Thyroid gland (tissue), 4 donors: ENCODE measurements around the gene PACSIN1.

Source experiments
- POLR2A ChIP-seq, 2 donors: fragments of 450-650 bp; IDR thresholded peaks; one replicate each; pipeline ENCODE4 v1.6.1; 2017; ENCODE audit warnings: antibody characterized with exemption in 2 of 2, mild to moderate bottlenecking in 2 of 2, moderate library complexity in 1 of 2
- TF ChIP-seq, protein P1 (sequence below), 6 experiments: fragments of 200-600 bp in 3 of 6; fragments of 450-650 bp in 3 of 6; sonication (generic) in 3 of 6; IDR thresholded peaks; one replicate each; pipeline ENCODE4 v1.5.1; 2016 to 2019; ENCODE audit warnings: antibody characterized with exemption in 6 of 6, mild to moderate bottlenecking in 2 of 6, inconsistent platforms in 1 of 6, moderate library complexity in 1 of 6

- TF ChIP-seq, protein P1, sequence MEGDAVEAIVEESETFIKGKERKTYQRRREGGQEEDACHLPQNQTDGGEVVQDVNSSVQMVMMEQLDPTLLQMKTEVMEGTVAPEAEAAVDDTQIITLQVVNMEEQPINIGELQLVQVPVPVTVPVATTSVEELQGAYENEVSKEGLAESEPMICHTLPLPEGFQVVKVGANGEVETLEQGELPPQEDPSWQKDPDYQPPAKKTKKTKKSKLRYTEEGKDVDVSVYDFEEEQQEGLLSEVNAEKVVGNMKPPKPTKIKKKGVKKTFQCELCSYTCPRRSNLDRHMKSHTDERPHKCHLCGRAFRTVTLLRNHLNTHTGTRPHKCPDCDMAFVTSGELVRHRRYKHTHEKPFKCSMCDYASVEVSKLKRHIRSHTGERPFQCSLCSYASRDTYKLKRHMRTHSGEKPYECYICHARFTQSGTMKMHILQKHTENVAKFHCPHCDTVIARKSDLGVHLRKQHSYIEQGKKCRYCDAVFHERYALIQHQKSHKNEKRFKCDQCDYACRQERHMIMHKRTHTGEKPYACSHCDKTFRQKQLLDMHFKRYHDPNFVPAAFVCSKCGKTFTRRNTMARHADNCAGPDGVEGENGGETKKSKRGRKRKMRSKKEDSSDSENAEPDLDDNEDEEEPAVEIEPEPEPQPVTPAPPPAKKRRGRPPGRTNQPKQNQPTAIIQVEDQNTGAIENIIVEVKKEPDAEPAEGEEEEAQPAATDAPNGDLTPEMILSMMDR (IDR thresholded peaks at IDR 0.05) = no peak
- no peak for TF ChIP-seq POLR2A (IDR thresholded peaks at IDR 0.05)
Observed at GRCh38 chr6:34496103-34496685, 30.3 kb downstream of the PACSIN1 start.
